ENCODE results near the gene DOHH.
"Not testable (repeated sequence)": the region's sequence is repeated elsewhere in the genome, so short reads cannot be mapped to it uniquely, and the experiment has no call there.

Gene DOHH

DNA sequence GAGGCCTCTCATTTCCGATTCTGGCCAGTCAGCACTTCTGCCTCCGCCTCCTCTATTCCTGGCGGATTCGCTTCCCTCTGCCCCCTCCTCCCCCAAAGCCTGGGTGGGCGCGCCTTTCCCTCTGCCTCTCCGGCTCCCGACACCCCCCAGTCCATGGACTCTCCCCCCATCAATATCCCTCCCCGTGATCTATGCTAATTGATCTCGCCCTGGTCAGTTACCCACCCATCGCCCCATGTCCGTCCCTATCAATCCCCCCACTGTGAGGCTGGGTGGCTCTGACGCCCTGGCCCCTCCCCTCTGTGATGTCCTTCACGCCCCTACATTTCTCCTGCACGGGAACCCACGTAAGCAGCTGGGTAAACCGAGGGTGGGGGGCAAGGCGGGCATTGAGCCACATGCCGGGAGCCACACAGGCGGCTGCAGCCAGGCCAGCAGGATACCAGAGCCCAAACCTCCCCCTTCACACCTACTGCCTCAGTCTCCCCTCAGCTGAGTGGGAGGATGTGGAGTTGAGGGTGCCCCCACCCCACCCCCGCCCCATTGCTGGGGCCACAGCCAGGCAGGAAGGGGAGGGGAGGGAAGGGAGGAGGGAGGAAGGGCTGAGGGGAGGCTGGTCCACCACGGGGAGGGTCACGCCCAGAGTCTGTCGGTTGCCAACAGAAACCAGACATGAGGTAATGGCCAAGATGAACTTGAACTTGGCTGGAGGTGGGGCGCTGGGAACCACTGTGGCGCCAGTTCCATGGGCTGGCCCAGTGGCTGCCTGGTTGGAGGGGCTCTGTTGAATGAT is 41.2 kb downstream of the DOHH start:
- DNase-seq (ENCODE audit: low spot score): peak; percentile 76

DNA sequence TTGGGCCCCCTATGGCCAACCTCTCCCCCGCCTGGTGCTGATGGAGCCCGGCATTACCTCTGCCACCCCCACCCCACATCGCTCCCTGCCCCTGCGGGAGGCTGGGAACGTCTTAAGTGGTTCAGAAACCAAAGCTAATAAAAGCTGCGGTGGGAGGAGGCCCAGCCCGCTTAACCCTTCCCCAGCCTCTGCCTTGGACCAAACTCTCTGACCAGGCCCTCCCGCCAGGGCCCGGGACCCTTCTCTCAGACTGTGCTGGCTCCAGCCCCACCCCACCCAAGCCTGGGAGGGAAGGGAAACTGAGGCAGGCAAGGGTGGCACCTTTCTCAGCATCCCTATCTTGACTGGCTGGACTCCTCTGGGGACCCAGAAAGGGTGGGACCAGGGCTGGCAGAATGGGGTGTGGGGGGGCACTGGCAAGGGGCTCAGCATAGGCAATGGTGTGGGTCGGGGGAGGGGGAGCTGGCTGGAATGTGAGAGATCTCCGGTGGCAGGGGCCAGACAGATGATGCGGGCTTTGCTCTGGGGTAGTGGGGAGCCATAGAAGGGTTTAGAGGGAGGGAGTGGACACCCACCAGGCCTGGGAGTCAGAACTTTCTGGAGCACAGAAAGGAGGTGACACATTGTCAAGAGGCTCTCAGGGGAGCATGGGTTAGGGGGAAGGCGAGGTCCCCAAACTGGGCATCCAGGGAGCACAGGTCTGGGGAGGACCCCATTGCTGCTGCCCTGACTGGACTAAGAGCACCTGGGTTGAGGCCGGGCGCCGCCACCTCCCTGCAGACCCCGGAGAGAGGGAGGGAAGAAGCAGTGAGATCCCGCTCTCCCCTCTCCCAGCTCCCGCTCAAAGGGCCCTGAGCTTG is 42.0 kb downstream of the DOHH start:
- DNase-seq (ENCODE audit: low spot score): no peak

DNA sequence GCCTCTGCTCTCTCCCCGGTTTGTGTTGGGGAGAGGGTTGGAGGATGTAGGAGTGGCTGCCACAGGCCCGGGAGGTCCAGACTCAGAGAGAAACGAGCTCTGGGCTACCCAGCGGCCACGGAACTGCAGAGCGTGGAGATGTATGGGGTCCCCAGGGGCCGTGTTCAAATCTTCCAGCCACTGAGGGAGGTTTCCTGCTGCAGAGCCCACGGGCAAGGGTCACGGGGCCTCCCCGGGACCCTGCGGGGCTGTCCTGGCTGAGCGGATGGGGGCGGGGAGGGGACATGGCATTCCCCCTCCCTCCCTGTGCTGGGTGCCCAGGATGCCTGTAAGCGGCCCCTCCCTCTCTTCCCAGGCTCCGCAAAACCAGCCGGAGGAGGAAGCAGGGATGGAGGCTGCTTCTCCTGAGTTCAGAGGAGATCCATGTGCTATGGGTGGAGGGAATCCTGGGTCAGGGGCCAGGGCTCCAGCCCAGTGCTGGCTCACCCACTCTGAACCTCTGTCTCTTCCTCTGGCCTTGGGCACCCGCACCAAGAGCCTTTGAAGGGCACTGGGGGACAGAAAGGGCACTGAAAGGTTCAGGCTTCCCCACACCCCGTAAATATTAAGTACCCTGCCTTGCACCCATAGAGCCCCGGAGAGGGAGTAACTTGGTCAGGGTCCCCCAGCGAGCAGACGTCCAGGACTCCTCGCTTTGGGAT is 42.8 kb downstream of the DOHH start:
- DNase-seq (ENCODE audit: low spot score): no peak

DNA sequence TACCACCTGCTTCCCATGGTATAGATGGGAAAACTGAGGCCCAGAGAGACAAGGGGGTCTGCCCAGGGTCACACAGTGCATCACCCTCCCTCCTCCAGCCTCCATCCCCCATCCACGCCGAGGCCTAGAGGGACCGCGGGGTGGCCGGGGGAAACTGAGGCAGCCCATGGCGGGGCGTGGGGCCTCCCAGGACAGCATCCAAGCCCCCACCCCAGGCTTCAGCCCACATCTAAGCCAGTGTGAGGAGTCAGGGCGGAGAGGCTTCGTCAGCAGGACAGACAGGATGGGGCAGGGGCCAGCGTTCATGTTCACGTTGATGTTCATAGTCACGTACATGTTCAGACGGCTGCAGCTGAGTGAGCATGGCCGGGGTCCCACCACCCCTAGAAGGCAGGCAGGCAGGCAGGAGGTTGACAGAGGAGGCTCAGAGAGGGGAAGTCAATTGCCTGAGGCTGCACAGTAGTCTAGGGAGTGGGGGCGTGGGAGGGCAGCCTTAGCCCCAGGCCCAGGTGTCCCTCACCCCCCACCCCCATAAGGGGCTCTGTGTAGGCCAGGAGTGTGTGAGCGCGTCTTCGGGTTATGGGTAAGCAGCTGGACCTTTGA is 43.4 kb downstream of the DOHH start:
- DNase-seq (ENCODE audit: low spot score): no peak

DNA sequence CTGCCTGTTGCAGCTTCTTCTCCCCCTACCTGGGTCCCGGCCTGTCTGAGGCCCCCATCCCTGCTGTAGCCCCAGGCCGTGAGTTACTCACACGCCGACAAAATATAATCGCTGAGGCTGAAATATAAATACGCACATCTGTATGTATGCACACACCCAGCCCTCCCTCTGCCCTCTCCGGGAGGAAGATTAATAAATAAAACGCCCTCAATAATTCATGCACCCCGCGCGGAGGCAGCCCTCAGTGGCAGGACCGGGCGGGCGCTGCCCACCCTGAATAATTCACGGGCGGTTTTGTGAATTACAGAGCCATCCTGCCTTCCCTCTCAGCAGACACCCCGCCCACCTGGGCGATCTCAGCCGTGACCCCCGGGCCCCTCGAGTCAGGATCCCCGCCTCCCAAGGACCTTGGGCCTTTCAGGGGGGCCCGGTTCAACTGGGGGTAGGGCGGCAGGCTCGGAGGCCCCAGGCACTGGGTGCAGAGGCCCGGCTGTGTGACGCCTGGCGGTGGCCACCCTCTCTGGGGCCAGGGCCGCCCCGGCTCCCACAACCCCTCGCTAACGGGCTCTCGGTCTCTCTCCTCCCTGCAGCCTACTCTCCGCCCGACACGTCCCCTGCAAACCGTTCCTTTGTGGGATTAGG is 44.4 kb downstream of the DOHH start:
- DNase-seq (ENCODE audit: low spot score): no peak

DNA sequence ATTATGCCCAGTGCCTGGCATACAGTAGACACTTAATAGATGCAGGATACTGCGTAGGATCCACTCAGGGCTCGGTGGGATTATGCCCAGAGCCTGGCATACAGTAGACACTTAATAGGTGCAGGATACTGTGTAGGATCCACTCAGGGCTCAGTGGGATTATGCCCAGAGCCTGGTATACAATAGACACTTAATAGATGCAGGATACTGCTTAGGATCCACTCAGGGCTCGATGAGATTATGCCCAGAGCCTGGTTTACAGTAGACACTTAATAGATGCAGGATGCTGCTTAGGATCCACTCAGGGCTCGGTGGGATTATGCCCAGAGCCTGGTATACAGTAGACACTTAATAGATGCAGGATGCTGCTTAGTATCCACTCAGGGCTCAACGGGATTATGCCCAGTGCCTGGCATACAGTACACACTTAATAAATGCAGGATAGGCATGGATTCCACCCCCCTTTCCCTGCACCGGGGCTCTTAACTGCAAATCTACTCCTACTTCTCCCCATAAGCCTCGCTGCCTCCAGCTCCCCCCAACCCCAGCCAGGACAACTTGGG is 45.0 kb downstream of the DOHH start:
- no peak for DNase-seq (ENCODE audit: low spot score)

DNA sequence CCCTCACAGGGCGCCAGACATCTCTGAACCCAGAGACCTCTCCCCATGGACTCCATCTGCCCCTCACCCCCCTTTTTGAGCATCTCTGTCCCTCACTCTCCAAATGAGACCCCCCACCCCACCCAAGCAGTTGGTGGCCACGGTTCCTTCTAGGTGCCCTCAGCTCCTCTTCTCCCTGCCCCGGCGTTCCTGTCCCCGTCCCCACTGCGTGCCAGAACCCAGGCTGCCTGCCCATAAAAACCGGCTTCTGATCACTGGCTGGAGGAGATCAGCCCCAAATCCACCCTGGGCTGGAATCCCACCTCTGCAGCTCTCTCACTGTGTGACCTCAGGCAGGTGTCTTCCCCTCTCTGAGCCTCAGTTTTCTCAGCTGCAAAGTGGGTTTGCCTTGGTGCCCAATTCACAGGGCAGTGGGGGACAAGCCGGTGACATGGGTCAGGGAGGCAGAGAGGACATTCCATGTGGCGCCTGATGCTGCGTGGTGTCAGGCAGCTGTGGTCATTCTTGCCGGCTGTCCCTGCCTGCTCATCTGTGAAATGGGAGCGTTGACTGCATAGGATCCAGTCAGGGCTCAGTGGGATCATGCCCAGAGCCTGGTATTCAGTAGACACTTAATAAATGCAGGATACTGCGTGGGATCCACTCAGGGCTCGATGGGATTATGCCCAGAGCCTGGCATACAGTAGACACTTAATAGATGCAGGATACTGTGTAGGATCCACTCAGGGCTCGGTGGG is 45.6 kb downstream of the DOHH start:
- DNase-seq (ENCODE audit: low spot score): no peak

DNA sequence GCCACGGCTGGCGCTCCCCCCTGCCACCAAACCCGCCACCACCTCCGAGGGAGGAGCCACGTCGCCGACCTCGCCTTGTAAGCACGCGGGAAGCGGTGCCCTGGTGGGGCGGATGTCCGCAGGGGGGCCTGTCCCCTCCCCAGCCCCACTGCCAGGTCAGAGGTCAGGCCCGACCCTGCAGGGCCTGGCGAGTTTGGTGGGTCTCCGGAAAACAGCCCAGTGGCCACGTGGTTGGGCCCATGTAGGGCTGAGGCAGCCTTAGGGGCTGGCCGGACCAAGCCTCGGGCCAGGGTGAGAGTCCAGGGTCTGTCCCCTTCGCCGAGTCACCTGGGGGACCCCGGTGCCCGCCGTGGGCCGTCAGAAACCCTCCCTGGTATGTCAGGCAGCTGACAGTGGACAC is 46.6 kb downstream of the DOHH start:
- no peak for DNase-seq (ENCODE audit: low spot score)

DNA sequence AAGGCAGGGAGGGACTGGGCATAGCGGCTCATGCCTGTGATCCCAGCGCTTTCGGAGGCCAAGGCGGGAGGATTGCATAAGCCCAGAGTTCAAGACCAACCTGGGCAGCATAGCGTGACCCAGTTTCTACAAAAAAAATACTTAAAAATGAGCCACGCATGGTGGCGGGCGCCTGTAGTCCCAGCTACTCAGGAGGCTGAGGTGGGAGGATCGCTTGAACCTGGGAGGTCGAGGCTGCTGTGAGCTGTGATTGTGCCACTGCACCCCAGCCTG is 47.6 kb downstream of the DOHH start:
- DNase-seq (ENCODE audit: low spot score): not testable (repeated sequence)

DNA sequence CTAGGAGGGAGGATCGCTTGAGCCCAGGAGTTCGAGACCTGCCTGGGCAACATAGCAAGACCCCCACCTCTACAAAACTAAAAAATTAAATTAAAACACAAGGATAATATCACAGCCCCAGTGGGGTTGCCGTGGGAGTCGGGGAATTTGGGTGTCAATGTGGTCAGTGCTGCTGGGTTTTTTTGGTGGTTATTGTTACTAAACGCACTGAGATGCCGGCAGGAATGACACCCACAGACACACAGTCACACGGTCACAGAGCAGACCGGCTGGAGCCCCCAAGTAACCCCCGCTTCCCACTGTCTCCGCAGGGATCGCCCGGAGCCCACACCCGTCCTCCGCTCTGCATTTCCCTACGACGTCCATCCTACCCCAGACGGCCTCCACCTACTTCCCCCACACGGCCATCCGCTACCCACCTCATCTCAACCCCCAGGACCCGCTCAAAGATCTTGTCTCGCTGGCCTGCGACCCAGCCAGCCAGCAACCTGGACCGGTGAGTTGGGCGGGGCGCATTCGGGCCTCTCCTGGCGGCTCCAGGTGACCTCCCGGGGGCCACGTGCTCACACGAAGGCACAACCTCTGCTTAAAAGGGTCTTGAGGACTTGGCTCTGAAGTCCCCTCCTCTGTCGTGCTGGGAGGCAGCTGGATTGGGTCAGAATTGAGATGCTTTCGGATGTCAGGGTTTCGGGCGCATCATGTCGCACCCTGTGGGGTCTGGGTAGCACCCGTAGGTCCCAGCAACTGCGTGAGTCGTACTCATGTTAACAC is 48.1 kb downstream of the DOHH start:
- no peak for DNase-seq (ENCODE audit: low spot score)

DNA sequence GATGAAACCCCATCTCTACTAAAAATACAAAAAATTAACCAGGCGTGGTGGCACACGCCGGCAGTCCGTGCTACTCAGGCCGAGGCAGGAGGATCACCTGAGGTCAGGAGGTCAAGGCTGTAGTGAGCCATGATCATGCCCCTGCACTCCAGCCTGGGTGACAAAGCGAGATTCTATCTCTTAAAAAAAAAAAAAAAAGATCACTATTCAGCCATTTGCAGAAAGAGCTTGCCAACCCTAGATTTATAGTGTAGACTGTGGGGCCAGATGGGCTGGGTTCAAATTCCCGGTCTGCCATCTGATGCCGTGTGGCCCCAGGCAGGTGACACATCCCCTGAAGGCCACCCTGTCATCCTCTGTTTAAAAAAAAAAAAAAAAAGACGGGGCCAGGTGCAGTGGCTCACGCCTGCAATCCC is 49.0 kb downstream of the DOHH start:
- DNase-seq (ENCODE audit: low spot score): no peak

DNA sequence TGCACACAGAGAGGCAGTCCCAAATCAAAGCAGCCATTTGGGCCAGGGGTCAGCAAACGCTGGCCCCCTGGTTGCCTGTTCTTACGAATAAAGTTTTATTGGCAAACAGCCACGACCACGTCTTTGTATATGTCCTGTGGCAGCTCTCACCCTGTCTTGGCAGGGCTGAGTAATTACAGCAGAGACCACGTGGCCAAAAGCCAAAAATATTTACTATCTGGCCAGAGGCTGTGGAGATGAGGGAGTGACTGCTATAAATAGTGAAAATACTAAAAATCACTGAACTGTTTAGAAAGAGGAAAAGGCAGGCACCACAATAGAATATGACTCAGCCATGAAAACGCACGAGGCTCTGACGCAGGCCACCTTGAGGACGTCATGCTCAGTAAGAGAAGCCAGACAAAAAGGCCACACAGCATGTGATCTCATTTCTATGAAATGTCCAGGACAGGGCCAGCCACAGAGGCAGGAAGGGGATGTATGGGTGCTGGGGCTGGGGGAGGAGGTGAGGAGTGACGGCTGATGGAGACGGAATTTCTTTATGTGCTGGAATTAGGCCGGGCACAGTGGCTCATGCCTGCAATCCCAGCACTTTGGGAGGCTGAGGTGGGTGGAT is 49.6 kb downstream of the DOHH start:
- peak; percentile 54 for DNase-seq (ENCODE audit: low spot score)

DNA sequence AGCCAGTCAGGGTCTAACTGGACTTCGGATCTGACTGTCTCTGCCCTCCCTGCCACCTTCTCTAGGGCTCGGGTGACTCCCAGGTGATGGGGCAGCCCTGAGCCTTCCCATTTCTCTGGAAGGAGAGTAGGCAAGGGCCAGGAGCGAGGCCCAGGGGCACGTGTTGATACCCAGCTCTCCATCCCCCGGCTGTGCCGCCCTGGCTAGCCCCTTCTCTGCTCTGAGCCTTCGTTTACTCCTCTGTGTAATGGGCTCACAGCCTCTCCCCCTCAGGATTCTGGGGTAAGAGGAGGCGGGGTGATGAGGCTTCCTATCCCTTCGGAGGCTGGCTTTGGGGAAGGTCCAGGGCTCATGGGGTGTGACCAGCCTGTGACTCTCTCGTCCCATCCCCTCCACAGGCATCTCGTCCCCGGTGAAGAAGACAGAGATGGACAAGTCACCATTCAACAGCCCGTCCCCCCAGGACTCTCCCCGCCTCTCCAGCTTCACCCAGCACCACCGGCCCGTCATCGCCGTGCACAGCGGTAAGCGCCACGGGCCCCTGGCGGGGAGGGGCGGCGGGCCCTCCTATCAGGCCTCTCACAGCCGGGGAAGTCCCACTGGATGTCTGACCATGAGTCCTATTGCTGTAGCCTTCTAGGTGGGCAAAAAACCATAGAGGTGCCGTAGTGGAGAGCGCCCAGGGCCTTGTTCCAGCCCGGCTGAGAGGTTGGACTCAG is 51.7 kb downstream of the DOHH start:
- DNase-seq (ENCODE audit: low spot score): no peak

DNA sequence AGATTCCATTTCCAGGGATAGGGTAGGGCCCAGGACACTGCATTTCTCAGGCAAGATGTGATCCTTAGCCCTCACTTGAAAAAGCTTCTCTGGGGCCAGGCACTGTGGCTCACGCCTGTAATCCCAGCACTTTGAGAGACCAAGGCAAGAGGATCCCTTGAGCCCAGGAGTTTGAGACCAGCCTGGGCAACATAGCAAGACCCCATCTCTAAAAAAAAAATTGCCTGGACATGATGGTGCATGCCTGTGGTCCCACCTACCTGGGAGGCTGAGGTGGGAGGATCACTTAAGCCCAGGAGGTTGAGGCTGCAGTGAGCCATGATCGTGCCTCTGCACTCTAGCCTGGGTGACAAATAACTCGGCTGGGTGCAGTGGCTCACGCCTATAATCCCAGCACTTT is 53.8 kb downstream of the DOHH start:
- not testable (repeated sequence) for DNase-seq (ENCODE audit: low spot score)

DNA sequence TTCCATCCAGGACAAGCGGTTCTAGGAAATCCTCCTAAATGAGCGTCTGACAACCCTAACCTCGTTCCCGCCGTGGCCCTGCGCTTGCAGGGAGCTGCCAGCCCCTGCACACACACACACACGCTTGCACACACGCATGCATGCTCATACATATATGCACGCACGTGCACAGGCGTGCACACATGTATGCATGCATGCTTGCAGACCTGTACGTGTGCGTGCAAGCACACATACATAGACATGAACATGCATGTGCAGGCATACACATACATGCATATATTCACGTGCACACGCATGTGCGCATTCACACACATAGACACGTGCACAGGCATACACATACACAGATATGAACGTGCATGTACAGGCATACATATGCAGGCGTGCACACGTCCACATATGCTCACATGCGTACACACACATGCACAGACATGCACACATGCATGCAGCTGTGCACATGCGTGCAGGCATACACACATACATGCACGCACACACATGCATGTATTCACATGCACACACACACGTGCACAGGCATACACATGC is 55.7 kb downstream of the DOHH start:
- DNase-seq (ENCODE audit: low spot score): no peak

DNA sequence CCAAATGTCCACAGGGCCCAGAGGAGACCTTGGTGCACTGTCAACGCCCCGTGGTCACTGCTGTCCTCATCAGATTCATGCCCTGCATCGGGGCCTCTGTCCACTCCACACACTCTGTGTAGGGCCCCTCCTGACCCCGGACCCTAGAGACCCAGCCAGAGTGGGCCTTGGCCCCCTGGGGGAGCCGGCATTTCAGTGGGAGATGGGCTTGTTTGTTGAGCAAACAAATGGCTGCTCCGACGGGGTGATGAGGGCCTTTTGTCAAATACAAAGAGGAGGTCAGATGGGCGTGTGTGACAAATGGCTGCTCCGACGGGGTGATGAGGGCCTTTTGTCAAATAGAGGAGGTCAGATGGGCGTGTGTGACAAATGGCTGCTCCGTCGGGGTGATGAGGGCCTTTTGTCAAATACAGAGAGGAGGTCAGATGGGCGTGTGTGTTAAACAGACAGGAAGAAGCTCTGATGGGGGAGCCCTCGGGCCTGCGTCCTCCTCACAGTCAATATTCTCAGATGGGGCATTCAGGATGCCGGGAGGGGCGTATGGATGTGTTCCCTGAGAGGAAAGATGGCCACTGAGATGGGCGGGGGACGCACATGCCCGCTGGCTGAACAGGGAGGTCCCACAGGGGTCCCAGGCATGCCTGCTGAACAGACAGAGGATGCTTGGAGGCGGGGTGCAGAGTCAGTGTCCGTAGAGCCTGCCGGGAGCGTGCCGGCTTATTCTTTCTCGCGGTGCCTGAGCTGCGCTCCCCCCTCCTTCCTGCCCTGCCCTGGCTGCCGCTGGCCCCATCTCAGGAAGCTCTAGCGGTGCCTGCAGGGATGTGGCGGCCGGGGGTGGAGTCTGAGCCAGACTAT is 56.4 kb downstream of the DOHH start:
- DNase-seq (ENCODE audit: low spot score): no peak

DNA sequence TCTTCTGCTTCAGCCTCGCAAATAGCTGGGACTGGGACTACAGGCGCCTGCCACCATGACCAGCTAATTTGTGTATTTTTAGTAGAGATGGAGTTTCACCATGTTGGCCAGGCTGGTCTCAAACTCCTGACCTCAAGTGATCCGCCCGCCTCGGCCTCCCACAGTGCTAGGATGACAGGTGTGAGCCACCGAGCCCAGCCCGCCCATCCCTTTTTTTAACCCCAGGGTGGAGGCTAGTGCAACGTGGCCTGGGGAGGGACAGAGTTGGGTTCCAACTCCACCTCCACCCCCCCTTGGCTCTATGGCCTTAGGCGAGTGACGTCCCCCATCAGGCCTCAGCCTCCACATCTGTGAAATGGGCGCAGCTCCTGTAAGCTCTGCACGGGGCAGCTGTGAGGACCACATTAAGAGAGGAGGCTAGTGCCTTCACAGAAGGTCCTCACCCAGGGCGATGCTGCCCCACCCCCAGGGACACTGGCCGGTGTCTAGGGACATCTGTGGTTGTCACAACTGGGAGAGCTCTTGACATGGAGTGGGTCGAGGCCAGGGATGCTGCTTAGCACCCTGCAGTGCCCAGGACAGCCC is 57.9 kb downstream of the DOHH start:
- no peak for DNase-seq (ENCODE audit: low spot score)

DNA sequence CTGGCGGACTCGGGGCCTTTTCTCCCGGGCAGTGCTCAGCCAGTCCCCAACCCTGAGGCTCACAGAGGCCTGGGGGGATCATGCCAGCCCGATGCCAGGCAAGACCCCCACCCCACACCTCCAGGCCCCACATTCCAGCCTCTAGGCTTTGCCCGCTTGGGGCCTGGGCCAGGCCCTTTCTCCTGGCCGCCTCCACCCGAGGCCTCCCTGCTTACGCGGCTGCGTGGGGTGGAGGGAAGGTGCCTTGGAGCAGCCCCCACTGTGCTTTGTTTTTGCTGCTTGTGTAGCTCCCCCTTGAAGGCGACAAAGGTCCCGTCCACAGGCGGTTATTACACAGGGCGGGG is 58.5 kb downstream of the DOHH start:
- no peak for DNase-seq (ENCODE audit: low spot score)
